Liver (tissue), 9 donors: ENCODE measurements around the gene PRRX1. TPM values are rescaled to one million over a fixed set of nuclear protein-coding genes. Genes with fewer than 3 reads are reported as not detected.

Experiments used
- DNase-seq: peaks from one replicate; pipeline ENCODE4 v3.0.0-alpha.2; 2017; ENCODE audit warnings: low spot score
- H3K27ac ChIP-seq, 2 donors: one replicate each; pipeline ENCODE4 v1.7.0; 2013; ENCODE audit warnings: inconsistent platforms in 2 of 2, low read length in 2 of 2, control low read depth in 1 of 2, low read depth in 1 of 2, mild to moderate bottlenecking in 1 of 2
- H3K27me3 ChIP-seq, 4 donors: one replicate each; pipeline versions ENCODE4 v1.6.1 to v1.7.0; 2013; ENCODE audit warnings: low read length in 3 of 4, inconsistent platforms in 1 of 4, mild to moderate bottlenecking in 1 of 4, moderate library complexity in 1 of 4; ENCODE audit not compliant: control insufficient read depth in 4 of 4, insufficient read depth in 4 of 4
- H3K36me3 ChIP-seq, 4 donors: one replicate each; pipeline versions ENCODE4 v1.6.1 to v1.7.0; 2013; ENCODE audit warnings: low read length in 3 of 4, mild to moderate bottlenecking in 3 of 4, low read depth in 1 of 4, moderate library complexity in 1 of 4; ENCODE audit not compliant: control insufficient read depth in 4 of 4, insufficient read depth in 3 of 4
- H3K4me1 ChIP-seq, 4 donors: one replicate each; pipeline versions ENCODE4 v1.6.1 to v1.7.0; 2013; ENCODE audit warnings: low read length in 3 of 4, mild to moderate bottlenecking in 3 of 4, moderate library complexity in 1 of 4; ENCODE audit not compliant: control insufficient read depth in 4 of 4, insufficient read depth in 4 of 4
- H3K4me3 ChIP-seq, 3 donors: one replicate each; pipeline versions ENCODE4 v1.6.1 to v1.7.0; 2013; ENCODE audit warnings: low read length in 3 of 3, control low read depth in 1 of 3, low read depth in 1 of 3, mild to moderate bottlenecking in 1 of 3
- H3K9ac ChIP-seq, 2 donors: one replicate each; pipeline ENCODE4 v1.7.0; 2013; ENCODE audit warnings: low read length in 2 of 2, mild to moderate bottlenecking in 2 of 2, moderate library complexity in 2 of 2, control low read depth in 1 of 2, low read depth in 1 of 2
- H3K9me3 ChIP-seq, 4 donors: one replicate each; pipeline versions ENCODE4 v1.6.1 to v1.7.0; 2013; ENCODE audit warnings: low read length in 3 of 4; ENCODE audit not compliant: control insufficient read depth in 4 of 4
- ATF3 ChIP-seq: IDR thresholded peaks from 2 replicates; pipeline ENCODE4 v1.6.1; 2016; ENCODE audit warnings: antibody characterized with exemption
- CTCF ChIP-seq: fragments of 150-350 bp; IDR thresholded peaks from 2 replicates; pipeline ENCODE4 v1.5.1; 2017; ENCODE audit warnings: improper control_type of control experiment, low read depth, low read length; ENCODE audit not compliant: missing input control
- EGR1 ChIP-seq, 2 donors: IDR thresholded peaks; 2 replicates each; pipeline ENCODE4 v1.6.1; 2016 to 2018; ENCODE audit warnings: antibody characterized with exemption in 2 of 2, low read depth in 2 of 2
- FOXA2 ChIP-seq: IDR thresholded peaks from 2 replicates; pipeline ENCODE4 v1.6.1; 2016; ENCODE audit warnings: antibody characterized with exemption
- HNF4A ChIP-seq, 2 donors: conservative IDR thresholded peaks; 2 replicates each; pipeline ENCODE4 v1.6.1; 2016; ENCODE audit warnings: antibody characterized with exemption in 2 of 2, mild to moderate bottlenecking in 2 of 2
- HNF4G ChIP-seq: IDR thresholded peaks from 2 replicates; pipeline ENCODE4 v1.6.1; 2016; ENCODE audit warnings: antibody characterized with exemption
- JUND ChIP-seq, 2 donors: IDR thresholded peaks; 2 replicates each; pipeline ENCODE4 v1.6.1; 2016; ENCODE audit warnings: antibody characterized with exemption in 2 of 2
- MAX ChIP-seq: IDR thresholded peaks from 2 replicates; pipeline ENCODE4 v1.6.1; 2016; ENCODE audit warnings: antibody characterized with exemption
- NR2F2 ChIP-seq: IDR thresholded peaks from 2 replicates; pipeline ENCODE4 v1.6.1; 2016; ENCODE audit warnings: antibody characterized with exemption
- REST ChIP-seq: IDR thresholded peaks from 2 replicates; pipeline ENCODE4 v1.6.1; 2016; ENCODE audit warnings: antibody characterized with exemption, mild to moderate bottlenecking
- RXRA ChIP-seq, 2 donors: IDR thresholded peaks; 2 replicates each; pipeline ENCODE4 v1.6.1; 2017 to 2018; ENCODE audit warnings: antibody characterized with exemption in 2 of 2, mild to moderate bottlenecking in 1 of 2
- SP1 ChIP-seq: IDR thresholded peaks from 2 replicates; pipeline ENCODE4 v1.6.1; 2018; ENCODE audit warnings: antibody characterized with exemption, mild to moderate bottlenecking
- TAF1 ChIP-seq: conservative IDR thresholded peaks from 2 replicates; pipeline ENCODE4 v1.6.1; 2016; ENCODE audit warnings: antibody characterized with exemption, mild to moderate bottlenecking
- ZBTB33 ChIP-seq: IDR thresholded peaks from 2 replicates; pipeline ENCODE4 v1.6.1; 2016; ENCODE audit warnings: antibody characterized with exemption
- WGBS: extraction: QIAGEN DNeasy Blood & Tissue Kit; methylation state at CpG from one replicate; pipeline ENCODE4 v1.1.7; 2013; 5-methylcytosine and 5-hydroxymethylcytosine counted together
- polyA plus RNA-seq, 2 donors: library from polyadenylated mRNA; stranded (reverse) in 1 of 2; unstranded in 1 of 2; fragments of 200-250 nt in 1 of 2; fragments of >200 nt in 1 of 2; fragmentation: Nextera tagmentation in 1 of 2; extraction: Ambion mirVana in 1 of 2; gene quantifications; one replicate each; pipeline versions ENCODE4 v1.2.1 to v1.2.3, GENCODE V29; 2013 to 2015
- total RNA-seq, 2 donors: library from RNA; depleted of rRNA; stranded (reverse); fragments of >200 nt; gene quantifications; one replicate each; pipeline ENCODE4 v1.2.3, GENCODE V29; 2014
- donor health status: healthy.
- donor health status: healthy.
- donor health status: healthy.
- donor health status: healthy.
- donor health status: healthy.

PRRX1 gene
- total and polyA plus RNA-seq, 4 donors, result under 0.01 to 0.37 (median 0.25) TPM; not detected in 1

GRCh38 chr1:170618421-170618820 lies 45.5 kb upstream of the PRRX1 start:
- Histone ChIP-seq H3K36me3 (no peaks in the 10 kb centered on the region), H3K4me3 (no peak overlapping the region), H3K9ac (no peak overlapping the region), H3K27me3 (peaks cover 0 to 4% (median 0%) of the 10 kb centered on the region in 4 donors), H3K9me3 (peaks cover 0 to 2% (median 0%) of the 10 kb centered on the region in 4 donors), H3K27ac (no peak overlapping the region), H3K4me1 (no peaks in the 10 kb centered on the region)
- 86% methylated on average over 2 of the region's 2 CpGs for WGBS
- DNase-seq, result no peak
- TF ChIP-seq ZBTB33 (no peak), ATF3 (no peak), TAF1 (no peak), HNF4G (no peak)

- no peaks in the 10 kb centered on the region for H3K36me3 ChIP-seq
- peaks cover 0 to 4% (median 0%) of the 10 kb centered on the region in 4 donors for H3K27me3 ChIP-seq
- WGBS, result 74% methylated on average over 7 of the region's 7 CpGs
- no peak for DNase-seq
- H3K4me3 ChIP-seq, result no peak overlapping the region
- H3K9me3 ChIP-seq, result peaks cover 0 to 2% (median 0%) of the 10 kb centered on the region in 4 donors
- TF ChIP-seq EGR1 (IDR thresholded peaks at IDR 0.05; ENCODE audit: low read depth in 2 of 2), result no peak
- no peak for TF ChIP-seq JUND (IDR thresholded peaks at IDR 0.05)
- no peak for TF ChIP-seq HNF4A (conservative IDR thresholded peaks at IDR 0.05)
- TF ChIP-seq MAX, result no peak
- TF ChIP-seq NR2F2, result no peak
- no peak for TF ChIP-seq SP1
- no peak for TF ChIP-seq TAF1
- TF ChIP-seq CTCF, result no peak
- no peak for TF ChIP-seq FOXA2
- no peak for TF ChIP-seq HNF4G
- no peak for TF ChIP-seq RXRA (IDR thresholded peaks at IDR 0.05)
- no peak for TF ChIP-seq REST
- TF ChIP-seq ATF3, result no peak
- H3K9ac ChIP-seq, result no peak overlapping the region
- no peaks in the 10 kb centered on the region for H3K4me1 ChIP-seq
- H3K27ac ChIP-seq, result no peak overlapping the region
Observed at GRCh38 chr1:170619241-170620028, 44.5 kb upstream of the PRRX1 start.
